IMR-90 (cell line): ENCODE results near the gene INAVA. TPM values are rescaled to one million over a fixed set of nuclear protein-coding genes. Genes with fewer than 3 reads are reported as not detected.

ENCODE experiments used
- ATAC-seq: fragments of 200-7000 bp; cut with Tn5 transposase; 2 replicates; pipeline ENCODE4 v1.9.1; 2020; ENCODE audit warnings: low read depth, mild to moderate bottlenecking, moderate library complexity
- BruUV-seq: library from RNA; stranded (reverse); fragments of 400-500 nt; replicated peaks from 2 replicates; lab custom pipeline; 2021; lab: Mats Ljungman, UMichigan
- CTCF ChIA-PET: fragments of 300-600 bp; formaldehyde crosslinking; extraction: SDS; loops from one replicate; lab custom pipeline; 2021; ENCODE audit warnings: antibody characterized with exemption; lab: Yijun Ruan, JAX
- POLR2A ChIA-PET: fragments of 300-600 bp; sonication (Branson Sonifier 250); formaldehyde crosslinking; loops from one replicate; lab custom pipeline; 2022; ENCODE audit warnings: antibody characterized with exemption; ENCODE audit not compliant: unreplicated experiment; lab: Charles Lee
- DNase-seq: peaks from one replicate; pipeline ENCODE4 v3.0.0; 2013
- H2AFZ ChIP-seq: replicated peaks from 2 replicates; pipeline ENCODE3; 2013; ENCODE audit warnings: low read length, mild to moderate bottlenecking; ENCODE audit not compliant: poor library complexity
- H2AK5ac ChIP-seq: 2 replicates; pipeline ENCODE4 v1.6.1; 2013; ENCODE audit warnings: low read depth, low read length, inconsistent platforms
- H2AK9ac ChIP-seq: replicated peaks from 2 replicates; pipeline ENCODE3; 2013; ENCODE audit warnings: mild to moderate bottlenecking, low read depth, low read length, moderate library complexity; ENCODE audit not compliant: poor library complexity
- H2BK120ac ChIP-seq: 2 replicates; pipeline ENCODE4 v1.6.1; 2013; ENCODE audit warnings: low read depth, low read length, inconsistent platforms
- H2BK15ac ChIP-seq: 3 replicates; pipeline ENCODE4 v1.6.1; 2013; ENCODE audit warnings: low read depth, low read length, inconsistent platforms
- H2BK20ac ChIP-seq: 2 replicates; pipeline ENCODE4 v1.6.1; 2013; ENCODE audit warnings: low read depth, mild to moderate bottlenecking, inconsistent platforms, low read length, moderate library complexity
- H2BK5ac ChIP-seq: 2 replicates; pipeline ENCODE4 v1.6.1; 2013; ENCODE audit warnings: mild to moderate bottlenecking, low read depth, low read length, inconsistent platforms; ENCODE audit not compliant: poor library complexity, severe bottlenecking
- H3K14ac ChIP-seq: replicated peaks from 2 replicates; pipeline ENCODE4 v1.6.1; 2013; ENCODE audit warnings: low read depth, low read length, inconsistent platforms
- H3K18ac ChIP-seq: 2 replicates; pipeline ENCODE4 v1.6.1; 2013; ENCODE audit warnings: low read depth, low read length, control low read depth
- H3K23ac ChIP-seq: 2 replicates; pipeline ENCODE4 v1.6.1; 2013; ENCODE audit warnings: low read depth, low read length, inconsistent platforms
- H3K27ac ChIP-seq: 2 replicates; pipeline ENCODE4 v1.5.1; 2013; ENCODE audit warnings: mild to moderate bottlenecking, control low read depth, low read length; ENCODE audit not compliant: insufficient read depth
- H3K27me3 ChIP-seq: 2 replicates; pipeline ENCODE4 v1.6.1; 2013; ENCODE audit warnings: low read length; ENCODE audit not compliant: control insufficient read depth, insufficient read depth
- H3K36me3 ChIP-seq: 2 replicates; pipeline ENCODE4 v1.6.1; 2013; ENCODE audit warnings: low read length, mixed read lengths; ENCODE audit not compliant: control insufficient read depth, insufficient read depth
- H3K4ac ChIP-seq: 2 replicates; pipeline ENCODE4 v1.6.1; 2013; ENCODE audit warnings: low read depth, low read length, inconsistent platforms
- H3K4me1 ChIP-seq: 2 replicates; pipeline ENCODE4 v1.6.1; 2013; ENCODE audit warnings: low read length, mixed read lengths; ENCODE audit not compliant: control insufficient read depth, insufficient read depth
- H3K4me2 ChIP-seq: 2 replicates; pipeline ENCODE4 v1.6.1; 2013; ENCODE audit warnings: low read depth, mild to moderate bottlenecking, control low read depth, low read length, moderate library complexity
- H3K4me3 ChIP-seq: 2 replicates; pipeline ENCODE4 v1.5.1; 2013; ENCODE audit warnings: low read depth, mild to moderate bottlenecking, control low read depth, low read length, moderate library complexity; ENCODE audit not compliant: insufficient read depth
- H3K56ac ChIP-seq: 2 replicates; pipeline ENCODE4 v1.6.1; 2013; ENCODE audit warnings: low read length, inconsistent platforms; ENCODE audit not compliant: insufficient read depth; ENCODE audit errors: extremely low read depth
- H3K79me1 ChIP-seq, 2 experiments: 2 replicates each; pipeline ENCODE4 v1.6.1; 2013; ENCODE audit warnings: low read length in 2 of 2, inconsistent platforms in 1 of 2, low read depth in 1 of 2
- H3K9ac ChIP-seq: 2 replicates; pipeline ENCODE4 v1.6.1; 2013; ENCODE audit warnings: low read depth, low read length, control low read depth
- H3K9me1 ChIP-seq: 2 replicates; pipeline ENCODE4 v1.6.1; 2013; ENCODE audit warnings: low read length, inconsistent platforms; ENCODE audit not compliant: insufficient read depth
- H3K9me3 ChIP-seq: 2 replicates; pipeline ENCODE4 v1.6.1; 2013; ENCODE audit warnings: low read length; ENCODE audit not compliant: control insufficient read depth, insufficient read depth
- H4K20me1 ChIP-seq: 2 replicates; pipeline ENCODE4 v1.6.1; 2013; ENCODE audit warnings: low read length, inconsistent platforms; ENCODE audit not compliant: insufficient read depth
- H4K5ac ChIP-seq: 2 replicates; pipeline ENCODE4 v1.6.1; 2013; ENCODE audit warnings: mild to moderate bottlenecking, low read depth, low read length, control low read depth
- H4K8ac ChIP-seq, 2 experiments: 2 replicates each; pipeline ENCODE4 v1.6.1; 2013; ENCODE audit warnings: low read depth in 2 of 2, low read length in 2 of 2, control low read depth in 1 of 2, inconsistent platforms in 1 of 2
- H4K91ac ChIP-seq: 2 replicates; pipeline ENCODE4 v1.6.1; 2013; ENCODE audit warnings: low read depth, low read length, inconsistent platforms; ENCODE audit not compliant: insufficient read depth
- BHLHE40 ChIP-seq: fragments of 150-350 bp; IDR thresholded peaks from 2 replicates; pipeline ENCODE4 v1.6.1; 2016; ENCODE audit warnings: mild to moderate bottlenecking, low read depth, low read length
- CTCF ChIP-seq: conservative IDR thresholded peaks from 2 replicates; pipeline ENCODE4 v1.5.1; 2012; ENCODE audit warnings: mild to moderate bottlenecking, low read depth, low read length, improper control_type of control experiment
- FOS ChIP-seq: fragments of 150-350 bp; IDR thresholded peaks from 2 replicates; pipeline ENCODE4 v1.6.1; 2016; ENCODE audit warnings: low read depth, low read length
- MAFK ChIP-seq: IDR thresholded peaks from 2 replicates; pipeline ENCODE4 v1.6.1; 2012; ENCODE audit warnings: low read depth, low read length, improper control_type of control experiment
- MAZ ChIP-seq: IDR thresholded peaks from 2 replicates; pipeline ENCODE4 v1.6.1; 2012; ENCODE audit warnings: low read depth, mild to moderate bottlenecking, low read length, improper control_type of control experiment, moderate library complexity, borderline replicate concordance
- MXI1 ChIP-seq: IDR thresholded peaks from 2 replicates; pipeline ENCODE4 v1.6.1; 2012; ENCODE audit warnings: low read depth, mild to moderate bottlenecking, low read length, moderate library complexity, borderline replicate concordance
- RAD21 ChIP-seq: IDR thresholded peaks from 2 replicates; pipeline ENCODE4 v1.6.1; 2012; ENCODE audit warnings: low read length, improper control_type of control experiment
- RCOR1 ChIP-seq: IDR thresholded peaks from 2 replicates; pipeline ENCODE4 v1.6.1; 2012; ENCODE audit warnings: mild to moderate bottlenecking, low read length, improper control_type of control experiment; ENCODE audit not compliant: insufficient replicate concordance
- RFX5 ChIP-seq: IDR thresholded peaks from 2 replicates; pipeline ENCODE4 v1.8.0; 2012; ENCODE audit warnings: low read depth, mild to moderate bottlenecking, low read length, moderate library complexity
- SMC3 ChIP-seq: fragments of 150-350 bp; IDR thresholded peaks from 2 replicates; pipeline ENCODE4 v1.6.1; 2016; ENCODE audit warnings: low read depth, mild to moderate bottlenecking, antibody characterized with exemption, low read length, moderate library complexity
- WGBS, 2 experiments: methylation state at CpG; one replicate each; pipeline versions ENCODE4 v1.1.5 to v1.1.7; 2013; ENCODE audit warnings: missing lambda C conversion rate in 2 of 2; ENCODE audit not compliant: insufficient read length in 1 of 2; ENCODE audit errors: extremely low coverage in 2 of 2; 5-methylcytosine and 5-hydroxymethylcytosine counted together
- dilution Hi-C: fragments of 300-500 bp; cut with HindIII; formaldehyde crosslinking; loops from one replicate; pipeline ENCODE4 v1.14.3; 2018; ENCODE audit warnings: low sequenced_read_pairs; ENCODE audit not compliant: unreplicated experiment
- in situ Hi-C: fragments of 300-500 bp; cut with MboI; formaldehyde crosslinking; loops from 3 replicates; pipeline ENCODE4 v1.14.3; 2019; ENCODE audit warnings: low sequenced_read_pairs, inconsistent platforms, mixed read lengths
- intact Hi-C: fragments of 100-400 bp; cut with micrococcal nuclease; formaldehyde crosslinking; loops from 2 replicates; pipeline ENCODE4 v1.10.0; 2022
- polyA plus RNA-seq, 3 experiments: library from polyadenylated mRNA; depleted of rRNA; stranded (reverse); fragments of >200 nt; gene quantifications; 2 replicates each; pipeline ENCODE4 v1.2.3, GENCODE V29; 2012; ENCODE audit warnings: low replicate concordance in 1 of 3
- total RNA-seq: library from RNA; depleted of rRNA; stranded (reverse); fragments of >200 nt; gene quantifications from 2 replicates; pipeline ENCODE4 v1.2.3, GENCODE V29; 2012
- TF ChIP-seq, protein P1 (sequence below): fragments of 150-350 bp; IDR thresholded peaks from 2 replicates; pipeline ENCODE4 v1.6.1; 2017; ENCODE audit warnings: mild to moderate bottlenecking, antibody characterized with exemption, low read length, low read depth
- TF ChIP-seq, protein P2 (sequence below): fragments of 150-350 bp; IDR thresholded peaks from 2 replicates; pipeline ENCODE4 v1.6.1; 2016; ENCODE audit warnings: low read depth, mild to moderate bottlenecking, low read length, moderate library complexity, borderline replicate concordance

The INAVA gene
- total and polyA plus RNA-seq, 2 of the 4 experiments (the other 2 are of a cell fraction), result under 0.01 to 0.07 TPM

GRCh38 chr1:200880212-200880611 lies 14.5 kb upstream of the INAVA start:
- CTCF ChIA-PET, result no interaction called here
- Histone ChIP-seq H3K9me1 (no peaks in the 10 kb centered on the region; the same call in 1 of the 2 replicates), H3K27me3 (peaks cover 54% of the 10 kb centered on the region), H3K14ac (no peak overlapping the region), H3K18ac (no peak overlapping the region), H2AK9ac (no peak overlapping the region), H3K4me1 (no peaks in the 10 kb centered on the region), H3K56ac (no peak overlapping the region), H2BK120ac (no peak overlapping the region), H4K20me1 (no peaks in the 10 kb centered on the region), H3K27ac (no peak overlapping the region), H3K23ac (no peak overlapping the region), H4K91ac (no peak overlapping the region), H3K4ac (no peak overlapping the region), H2BK20ac (no peak overlapping the region), H2AFZ (no peak overlapping the region), H2AK5ac (no peak overlapping the region), H2BK5ac (no peak overlapping the region), H3K4me2 (no peak overlapping the region), H3K4me3 (no peak overlapping the region), H4K5ac (no peak overlapping the region), H2BK15ac (no peak overlapping the region), H3K36me3 (no peaks in the 10 kb centered on the region), H3K9ac (no peak overlapping the region), H4K8ac (no peak overlapping the region), H3K79me1 (no peaks in the 10 kb centered on the region), H3K9me3 (no peaks in the 10 kb centered on the region)
- ATAC-seq (no peak), DNase-seq (no peak)
- intact Hi-C loops, result loop anchor here (10.0 kb wide), 1 partner anchor 145 kb away; the partner anchor contains the start of gene KIF21B
- in situ Hi-C loops, result no loop called here
- dilution Hi-C loops, result no loop called here
- BruUV-seq, result no TSS peak
- TF ChIP-seq MAZ (no peak), RAD21 (no peak), BHLHE40 (no peak), RFX5 (no peak), RCOR1 (no peak), SMC3 (no peak), MXI1 (no peak), FOS (no peak), MAFK (no peak), CTCF (no peak)
- TF ChIP-seq, protein P1, sequence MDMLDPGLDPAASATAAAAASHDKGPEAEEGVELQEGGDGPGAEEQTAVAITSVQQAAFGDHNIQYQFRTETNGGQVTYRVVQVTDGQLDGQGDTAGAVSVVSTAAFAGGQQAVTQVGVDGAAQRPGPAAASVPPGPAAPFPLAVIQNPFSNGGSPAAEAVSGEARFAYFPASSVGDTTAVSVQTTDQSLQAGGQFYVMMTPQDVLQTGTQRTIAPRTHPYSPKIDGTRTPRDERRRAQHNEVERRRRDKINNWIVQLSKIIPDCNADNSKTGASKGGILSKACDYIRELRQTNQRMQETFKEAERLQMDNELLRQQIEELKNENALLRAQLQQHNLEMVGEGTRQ, result no peak
- TF ChIP-seq, protein P2, sequence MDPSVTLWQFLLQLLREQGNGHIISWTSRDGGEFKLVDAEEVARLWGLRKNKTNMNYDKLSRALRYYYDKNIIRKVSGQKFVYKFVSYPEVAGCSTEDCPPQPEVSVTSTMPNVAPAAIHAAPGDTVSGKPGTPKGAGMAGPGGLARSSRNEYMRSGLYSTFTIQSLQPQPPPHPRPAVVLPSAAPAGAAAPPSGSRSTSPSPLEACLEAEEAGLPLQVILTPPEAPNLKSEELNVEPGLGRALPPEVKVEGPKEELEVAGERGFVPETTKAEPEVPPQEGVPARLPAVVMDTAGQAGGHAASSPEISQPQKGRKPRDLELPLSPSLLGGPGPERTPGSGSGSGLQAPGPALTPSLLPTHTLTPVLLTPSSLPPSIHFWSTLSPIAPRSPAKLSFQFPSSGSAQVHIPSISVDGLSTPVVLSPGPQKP, result no peak
- whole genome bisulfite sequencing, 2 experiments, result 63% methylated on average over 2 of the region's 3 CpGs; no CpG with 5 or more reads in 1 of the 2 experiments
- POLR2A ChIA-PET, result no interaction called here
